IMR-90 (cell line): ENCODE data around the gene ARHGAP15. TPM values are rescaled to one million over a fixed set of nuclear protein-coding genes. Genes with fewer than 3 reads are reported as not detected.

Source experiments
- ATAC-seq: fragments of 200-7000 bp; cut with Tn5 transposase; 2 replicates; pipeline ENCODE4 v1.9.1; 2020; ENCODE audit warnings: low read depth, mild to moderate bottlenecking, moderate library complexity
- BruUV-seq: library from RNA; stranded (reverse); fragments of 400-500 nt; replicated peaks from 2 replicates; lab custom pipeline; 2021; lab: Mats Ljungman, UMichigan
- CTCF ChIA-PET: fragments of 300-600 bp; formaldehyde crosslinking; extraction: SDS; loops from one replicate; lab custom pipeline; 2021; ENCODE audit warnings: antibody characterized with exemption; lab: Yijun Ruan, JAX
- POLR2A ChIA-PET: fragments of 300-600 bp; sonication (Branson Sonifier 250); formaldehyde crosslinking; loops from one replicate; lab custom pipeline; 2022; ENCODE audit warnings: antibody characterized with exemption; ENCODE audit not compliant: unreplicated experiment; lab: Charles Lee
- DNase-seq: peaks from one replicate; pipeline ENCODE4 v3.0.0; 2013
- H2AFZ ChIP-seq: replicated peaks from 2 replicates; pipeline ENCODE3; 2013; ENCODE audit warnings: low read length, mild to moderate bottlenecking; ENCODE audit not compliant: poor library complexity
- H2AK5ac ChIP-seq: 2 replicates; pipeline ENCODE4 v1.6.1; 2013; ENCODE audit warnings: low read depth, low read length, inconsistent platforms
- H2AK9ac ChIP-seq: replicated peaks from 2 replicates; pipeline ENCODE3; 2013; ENCODE audit warnings: mild to moderate bottlenecking, low read depth, low read length, moderate library complexity; ENCODE audit not compliant: poor library complexity
- H2BK120ac ChIP-seq: 2 replicates; pipeline ENCODE4 v1.6.1; 2013; ENCODE audit warnings: low read depth, low read length, inconsistent platforms
- H2BK15ac ChIP-seq: 3 replicates; pipeline ENCODE4 v1.6.1; 2013; ENCODE audit warnings: low read depth, low read length, inconsistent platforms
- H2BK20ac ChIP-seq: 2 replicates; pipeline ENCODE4 v1.6.1; 2013; ENCODE audit warnings: low read depth, mild to moderate bottlenecking, inconsistent platforms, low read length, moderate library complexity
- H2BK5ac ChIP-seq: 2 replicates; pipeline ENCODE4 v1.6.1; 2013; ENCODE audit warnings: mild to moderate bottlenecking, low read depth, low read length, inconsistent platforms; ENCODE audit not compliant: poor library complexity, severe bottlenecking
- H3K14ac ChIP-seq: replicated peaks from 2 replicates; pipeline ENCODE4 v1.6.1; 2013; ENCODE audit warnings: low read depth, low read length, inconsistent platforms
- H3K18ac ChIP-seq: 2 replicates; pipeline ENCODE4 v1.6.1; 2013; ENCODE audit warnings: low read depth, low read length, control low read depth
- H3K23ac ChIP-seq: 2 replicates; pipeline ENCODE4 v1.6.1; 2013; ENCODE audit warnings: low read depth, low read length, inconsistent platforms
- H3K27ac ChIP-seq: 2 replicates; pipeline ENCODE4 v1.5.1; 2013; ENCODE audit warnings: mild to moderate bottlenecking, control low read depth, low read length; ENCODE audit not compliant: insufficient read depth
- H3K27me3 ChIP-seq: 2 replicates; pipeline ENCODE4 v1.6.1; 2013; ENCODE audit warnings: low read length; ENCODE audit not compliant: control insufficient read depth, insufficient read depth
- H3K36me3 ChIP-seq: 2 replicates; pipeline ENCODE4 v1.6.1; 2013; ENCODE audit warnings: low read length, mixed read lengths; ENCODE audit not compliant: control insufficient read depth, insufficient read depth
- H3K4ac ChIP-seq: 2 replicates; pipeline ENCODE4 v1.6.1; 2013; ENCODE audit warnings: low read depth, low read length, inconsistent platforms
- H3K4me1 ChIP-seq: 2 replicates; pipeline ENCODE4 v1.6.1; 2013; ENCODE audit warnings: low read length, mixed read lengths; ENCODE audit not compliant: control insufficient read depth, insufficient read depth
- H3K4me2 ChIP-seq: 2 replicates; pipeline ENCODE4 v1.6.1; 2013; ENCODE audit warnings: low read depth, mild to moderate bottlenecking, control low read depth, low read length, moderate library complexity
- H3K4me3 ChIP-seq: 2 replicates; pipeline ENCODE4 v1.5.1; 2013; ENCODE audit warnings: low read depth, mild to moderate bottlenecking, control low read depth, low read length, moderate library complexity; ENCODE audit not compliant: insufficient read depth
- H3K56ac ChIP-seq: 2 replicates; pipeline ENCODE4 v1.6.1; 2013; ENCODE audit warnings: low read length, inconsistent platforms; ENCODE audit not compliant: insufficient read depth; ENCODE audit errors: extremely low read depth
- H3K79me1 ChIP-seq, 2 experiments: 2 replicates each; pipeline ENCODE4 v1.6.1; 2013; ENCODE audit warnings: low read length in 2 of 2, inconsistent platforms in 1 of 2, low read depth in 1 of 2
- H3K9ac ChIP-seq: 2 replicates; pipeline ENCODE4 v1.6.1; 2013; ENCODE audit warnings: low read depth, low read length, control low read depth
- H3K9me1 ChIP-seq: 2 replicates; pipeline ENCODE4 v1.6.1; 2013; ENCODE audit warnings: low read length, inconsistent platforms; ENCODE audit not compliant: insufficient read depth
- H3K9me3 ChIP-seq: 2 replicates; pipeline ENCODE4 v1.6.1; 2013; ENCODE audit warnings: low read length; ENCODE audit not compliant: control insufficient read depth, insufficient read depth
- H4K20me1 ChIP-seq: 2 replicates; pipeline ENCODE4 v1.6.1; 2013; ENCODE audit warnings: low read length, inconsistent platforms; ENCODE audit not compliant: insufficient read depth
- H4K5ac ChIP-seq: 2 replicates; pipeline ENCODE4 v1.6.1; 2013; ENCODE audit warnings: mild to moderate bottlenecking, low read depth, low read length, control low read depth
- H4K8ac ChIP-seq, 2 experiments: 2 replicates each; pipeline ENCODE4 v1.6.1; 2013; ENCODE audit warnings: low read depth in 2 of 2, low read length in 2 of 2, control low read depth in 1 of 2, inconsistent platforms in 1 of 2
- H4K91ac ChIP-seq: 2 replicates; pipeline ENCODE4 v1.6.1; 2013; ENCODE audit warnings: low read depth, low read length, inconsistent platforms; ENCODE audit not compliant: insufficient read depth
- BHLHE40 ChIP-seq: fragments of 150-350 bp; IDR thresholded peaks from 2 replicates; pipeline ENCODE4 v1.6.1; 2016; ENCODE audit warnings: mild to moderate bottlenecking, low read depth, low read length
- CEBPB ChIP-seq: IDR thresholded peaks from 2 replicates; pipeline ENCODE4 v1.6.1; 2012; ENCODE audit warnings: low read depth, low read length, improper control_type of control experiment
- CHD1 ChIP-seq: IDR thresholded peaks from 2 replicates; pipeline ENCODE4 v1.6.1; 2012; ENCODE audit warnings: low read depth, low read length, improper control_type of control experiment
- FOS ChIP-seq: fragments of 150-350 bp; IDR thresholded peaks from 2 replicates; pipeline ENCODE4 v1.6.1; 2016; ENCODE audit warnings: low read depth, low read length
- MAFK ChIP-seq: IDR thresholded peaks from 2 replicates; pipeline ENCODE4 v1.6.1; 2012; ENCODE audit warnings: low read depth, low read length, improper control_type of control experiment
- MAZ ChIP-seq: IDR thresholded peaks from 2 replicates; pipeline ENCODE4 v1.6.1; 2012; ENCODE audit warnings: low read depth, mild to moderate bottlenecking, low read length, improper control_type of control experiment, moderate library complexity, borderline replicate concordance
- NFE2L2 ChIP-seq: fragments of 150-350 bp; IDR thresholded peaks from 2 replicates; pipeline ENCODE4 v1.6.1; 2016; ENCODE audit warnings: low read depth, mild to moderate bottlenecking, low read length
- POLR2A ChIP-seq: IDR thresholded peaks from 2 replicates; pipeline ENCODE4 v1.6.1; 2012; ENCODE audit warnings: mild to moderate bottlenecking, low read depth, low read length
- RAD21 ChIP-seq: IDR thresholded peaks from 2 replicates; pipeline ENCODE4 v1.6.1; 2012; ENCODE audit warnings: low read length, improper control_type of control experiment
- RFX5 ChIP-seq: IDR thresholded peaks from 2 replicates; pipeline ENCODE4 v1.8.0; 2012; ENCODE audit warnings: low read depth, mild to moderate bottlenecking, low read length, moderate library complexity
- SMC3 ChIP-seq: fragments of 150-350 bp; IDR thresholded peaks from 2 replicates; pipeline ENCODE4 v1.6.1; 2016; ENCODE audit warnings: low read depth, mild to moderate bottlenecking, antibody characterized with exemption, low read length, moderate library complexity
- WGBS, 2 experiments: methylation state at CpG; one replicate each; pipeline versions ENCODE4 v1.1.5 to v1.1.7; 2013; ENCODE audit warnings: missing lambda C conversion rate in 2 of 2; ENCODE audit not compliant: insufficient read length in 1 of 2; ENCODE audit errors: extremely low coverage in 2 of 2; 5-methylcytosine and 5-hydroxymethylcytosine counted together
- dilution Hi-C: fragments of 300-500 bp; cut with HindIII; formaldehyde crosslinking; loops from one replicate; pipeline ENCODE4 v1.14.3; 2018; ENCODE audit warnings: low sequenced_read_pairs; ENCODE audit not compliant: unreplicated experiment
- in situ Hi-C: fragments of 300-500 bp; cut with MboI; formaldehyde crosslinking; loops from 3 replicates; pipeline ENCODE4 v1.14.3; 2019; ENCODE audit warnings: low sequenced_read_pairs, inconsistent platforms, mixed read lengths
- intact Hi-C: fragments of 100-400 bp; cut with micrococcal nuclease; formaldehyde crosslinking; loops from 2 replicates; pipeline ENCODE4 v1.10.0; 2022
- polyA plus RNA-seq, 3 experiments: library from polyadenylated mRNA; depleted of rRNA; stranded (reverse); fragments of >200 nt; gene quantifications; 2 replicates each; pipeline ENCODE4 v1.2.3, GENCODE V29; 2012; ENCODE audit warnings: low replicate concordance in 1 of 3
- total RNA-seq: library from RNA; depleted of rRNA; stranded (reverse); fragments of >200 nt; gene quantifications from 2 replicates; pipeline ENCODE4 v1.2.3, GENCODE V29; 2012
- TF ChIP-seq, protein P1 (sequence below): fragments of 150-350 bp; IDR thresholded peaks from 2 replicates; pipeline ENCODE4 v1.6.1; 2016; ENCODE audit warnings: low read depth, mild to moderate bottlenecking, low read length, moderate library complexity, borderline replicate concordance

The ARHGAP15 gene
- total and polyA plus RNA-seq, 2 of the 4 experiments (the other 2 are of a cell fraction) = not detected

DNA sequence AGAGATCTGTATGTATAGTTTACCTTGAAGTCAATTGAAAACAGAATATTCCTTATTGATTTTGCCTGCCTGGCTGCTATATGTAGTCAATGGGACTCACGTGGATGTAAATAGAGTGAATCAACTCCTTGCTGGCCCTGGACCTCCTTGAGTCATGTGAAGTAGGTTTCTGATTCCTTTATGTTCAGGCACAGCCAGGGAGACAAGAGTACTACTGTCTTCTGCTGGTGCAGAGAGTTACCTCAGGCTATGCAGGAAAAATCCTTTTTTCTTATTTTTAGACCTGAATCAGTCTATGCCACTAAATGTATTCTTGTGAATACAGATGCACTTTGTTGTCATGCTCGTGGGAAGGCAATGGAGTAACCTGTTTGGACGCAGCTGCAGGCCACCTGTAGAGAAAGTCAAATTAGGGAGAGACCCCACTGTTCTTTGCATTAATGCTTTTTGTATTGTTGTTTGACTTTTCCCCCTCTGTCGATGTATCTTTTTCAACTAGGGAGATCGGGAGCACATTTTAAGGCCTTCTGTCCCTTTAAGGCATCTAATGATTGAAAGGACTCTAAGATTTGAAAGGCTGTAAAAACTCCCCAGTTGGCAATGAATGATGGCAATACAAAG is 473.9 kb downstream of the ARHGAP15 start:
- H3K9me1 ChIP-seq = no peaks in the 10 kb centered on the region
- no peak overlapping the region for H2BK20ac ChIP-seq
- ChIA-PET CTCF (no interaction called here), POLR2A (no interaction called here)
- no peak overlapping the region for H3K56ac ChIP-seq
- H2BK5ac ChIP-seq = no peak overlapping the region
- no peak overlapping the region for H3K4me3 ChIP-seq
- no peak overlapping the region for H3K18ac ChIP-seq
- H4K8ac ChIP-seq = no peak overlapping the region
- H3K36me3 ChIP-seq = no peaks in the 10 kb centered on the region
- WGBS, 2 experiments = no CpG with 5 or more reads among the region's 5 CpGs
- no peak overlapping the region for H3K4ac ChIP-seq
- H2BK15ac ChIP-seq = no peak overlapping the region
- intact Hi-C loops (no loop called here), dilution Hi-C loops (no loop called here), in situ Hi-C loops (no loop called here)
- no peak overlapping the region for H2AFZ ChIP-seq
- no peak overlapping the region for H4K91ac ChIP-seq
- no peak overlapping the region for H2AK5ac ChIP-seq
- no peak overlapping the region for H2BK120ac ChIP-seq
- no peaks in the 10 kb centered on the region for H3K9me3 ChIP-seq
- no peak overlapping the region for H3K9ac ChIP-seq
- no peak overlapping the region for H3K23ac ChIP-seq
- no peak overlapping the region for H3K27ac ChIP-seq
- TF ChIP-seq CHD1 (no peak), NFE2L2 (no peak), POLR2A (no peak), RAD21 (no peak), MAFK (no peak), BHLHE40 (no peak), SMC3 (no peak), FOS (no peak), CEBPB (no peak), RFX5 (no peak), MAZ (no peak)
- TF ChIP-seq, protein P1, sequence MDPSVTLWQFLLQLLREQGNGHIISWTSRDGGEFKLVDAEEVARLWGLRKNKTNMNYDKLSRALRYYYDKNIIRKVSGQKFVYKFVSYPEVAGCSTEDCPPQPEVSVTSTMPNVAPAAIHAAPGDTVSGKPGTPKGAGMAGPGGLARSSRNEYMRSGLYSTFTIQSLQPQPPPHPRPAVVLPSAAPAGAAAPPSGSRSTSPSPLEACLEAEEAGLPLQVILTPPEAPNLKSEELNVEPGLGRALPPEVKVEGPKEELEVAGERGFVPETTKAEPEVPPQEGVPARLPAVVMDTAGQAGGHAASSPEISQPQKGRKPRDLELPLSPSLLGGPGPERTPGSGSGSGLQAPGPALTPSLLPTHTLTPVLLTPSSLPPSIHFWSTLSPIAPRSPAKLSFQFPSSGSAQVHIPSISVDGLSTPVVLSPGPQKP = no peak
- H3K79me1 ChIP-seq = no peaks in the 10 kb centered on the region
- no peak overlapping the region for H4K5ac ChIP-seq
- H4K20me1 ChIP-seq = no peaks in the 10 kb centered on the region
- no TSS peak for BruUV-seq
- no peaks in the 10 kb centered on the region for H3K27me3 ChIP-seq
- no peak overlapping the region for H2AK9ac ChIP-seq
- H3K4me1 ChIP-seq = no peaks in the 10 kb centered on the region
- H3K4me2 ChIP-seq = no peak overlapping the region
- DNase-seq (no peak), ATAC-seq (no peak)
- no peak overlapping the region for H3K14ac ChIP-seq
